K562 (cell line): ENCODE measurements around the gene CETN1. TPM values are rescaled to one million over a fixed set of nuclear protein-coding genes. Genes with fewer than 3 reads are reported as not detected.

Source experiments
- BRD4 ChIP-seq: fragments of 200-600 bp; sonication (generic); IDR thresholded peaks from 2 replicates; pipeline ENCODE4 v1.6.1; 2017; ENCODE audit warnings: inconsistent platforms
- C11orf30 ChIP-seq: fragments of 450-650 bp; IDR thresholded peaks from 2 replicates; pipeline ENCODE4 v1.6.1; 2016; ENCODE audit warnings: low read depth, mild to moderate bottlenecking
- ETV5 ChIP-seq: sonication (generic); formaldehyde crosslinking; IDR thresholded peaks from 2 replicates; pipeline ENCODE4 v1.4.0; 2020; ENCODE audit warnings: low read depth, mild to moderate bottlenecking, missing genetic modification reagents
- FOSL1 ChIP-seq: fragments of 200-800 bp; sonication (Bioruptor generic); conservative IDR thresholded peaks from 2 replicates; pipeline ENCODE4 v1.6.1; 2016; ENCODE audit warnings: missing genetic modification characterization, missing compliant biosample characterization
- MNT ChIP-seq, 2 experiments: fragments of 450-650 bp; conservative IDR thresholded peaks; 2 replicates each; pipeline ENCODE4 v1.6.1; 2017; ENCODE audit warnings: mild to moderate bottlenecking in 2 of 2, moderate library complexity in 2 of 2
- polyA plus RNA-seq, 8 experiments: library from polyadenylated mRNA; depleted of rRNA in 4 of 8; stranded (reverse) in 5 of 8; unstranded in 3 of 8; fragments of >200 nt; fragmentation: Nextera tagmentation in 2 of 8; fragmentation: Illumina TruSeq in 1 of 8; extraction: Ambion mirVana in 2 of 8; extraction: Trizol in 1 of 8; gene quantifications; 2 replicates each; pipeline versions ENCODE4 v1.2.1 to v1.2.3, GENCODE V29; 2011 to 2014; ENCODE audit warnings: inconsistent platforms in 1 of 8, missing spikeins in 1 of 8
- total RNA-seq, 7 experiments: library from RNA; depleted of rRNA in 6 of 7; stranded (reverse); fragments of >200 nt in 6 of 7; fragmentation: Illumina TruSeq in 2 of 7; extraction: Trizol in 2 of 7; gene quantifications; 2 replicates each; pipeline versions ENCODE4 v1.2.1 to v1.2.3, GENCODE V29; 2011 to 2021; ENCODE audit warnings: low replicate concordance in 1 of 7
- TF ChIP-seq, protein P1 (sequence below), 2 experiments: IDR thresholded peaks; 2 replicates each; pipeline ENCODE4 v1.6.1; 2011; ENCODE audit warnings: borderline replicate concordance in 1 of 2, control low read depth in 1 of 2, low read depth in 1 of 2, low read length in 1 of 2, mild to moderate bottlenecking in 1 of 2, mixed read lengths in 1 of 2, moderate library complexity in 1 of 2; ENCODE audit not compliant: insufficient read depth in 1 of 2, insufficient read length in 1 of 2, poor library complexity in 1 of 2, severe bottlenecking in 1 of 2; ENCODE audit errors: extremely low read depth in 1 of 2

CETN1 gene
- total and polyA plus RNA-seq, 9 of the 15 experiments (the other 6 are each of a cell fraction or from before 2014, with no cell fraction given), result 0.07 to 0.34 (median 0.19) TPM; not detected in 3

- 0 out of 4 replicates have a peak, but pooled peaks of 1 of the 2 experiments have one; percentile 36 for TF ChIP-seq MNT (conservative IDR thresholded peaks at IDR 0.05)
- TF ChIP-seq ETV5, result no peak
- TF ChIP-seq FOSL1 (tag), result peak; percentile 55
- TF ChIP-seq C11orf30, result peak; percentile 47; the same call in 1 of the 2 replicates
- no peak for TF ChIP-seq BRD4
- TF ChIP-seq, protein P1, sequence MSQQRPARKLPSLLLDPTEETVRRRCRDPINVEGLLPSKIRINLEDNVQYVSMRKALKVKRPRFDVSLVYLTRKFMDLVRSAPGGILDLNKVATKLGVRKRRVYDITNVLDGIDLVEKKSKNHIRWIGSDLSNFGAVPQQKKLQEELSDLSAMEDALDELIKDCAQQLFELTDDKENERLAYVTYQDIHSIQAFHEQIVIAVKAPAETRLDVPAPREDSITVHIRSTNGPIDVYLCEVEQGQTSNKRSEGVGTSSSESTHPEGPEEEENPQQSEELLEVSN (IDR thresholded peaks at IDR 0.05; ENCODE audit: borderline replicate concordance in 1 of 2, extremely low read depth in 1 of 2, insufficient read depth in 1 of 2, insufficient read length in 1 of 2, low read depth in 1 of 2, low read length in 1 of 2, poor library complexity in 1 of 2, severe bottlenecking in 1 of 2), result no peak
- TF ChIP-seq, all 486 proteins: peak for 22
Measured at GRCh38 chr18:629269-630150, 49.3 kb downstream of the CETN1 start (continued).
